Panc1 (cell line): Measurements from ENCODE around the gene ATP5ME.

ENCODE experiments used
- POLR2AphosphoS5 ChIP-seq: IDR thresholded peaks from 2 replicates; pipeline ENCODE4 v1.6.1; 2012; ENCODE audit warnings: mild to moderate bottlenecking, low read depth, low read length, moderate library complexity
- TF ChIP-seq, protein P1 (sequence below): fragments of 450-650 bp; IDR thresholded peaks from 2 replicates; pipeline ENCODE4 v1.5.1; 2017; ENCODE audit warnings: mild to moderate bottlenecking

DNA sequence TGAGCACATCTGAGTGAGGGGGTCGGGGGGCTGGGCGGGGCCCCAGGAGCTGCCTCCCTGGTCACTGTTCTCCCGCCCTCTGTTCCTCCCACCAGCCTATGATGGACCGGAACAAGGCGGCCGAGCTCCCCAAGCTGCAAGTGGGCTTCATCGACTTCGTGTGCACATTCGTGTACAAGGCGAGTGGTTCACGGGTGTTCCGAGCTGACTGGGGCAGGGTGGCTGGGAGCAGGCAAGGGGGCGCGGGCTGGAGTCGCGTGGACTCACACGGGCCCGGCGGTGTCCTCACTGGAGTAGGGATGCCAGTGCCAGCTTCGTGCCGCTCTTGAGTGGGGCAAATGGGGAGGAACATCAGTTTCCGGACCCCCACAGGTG lies 7.7 kb downstream of the ATP5ME start:
- TF ChIP-seq, protein P1, sequence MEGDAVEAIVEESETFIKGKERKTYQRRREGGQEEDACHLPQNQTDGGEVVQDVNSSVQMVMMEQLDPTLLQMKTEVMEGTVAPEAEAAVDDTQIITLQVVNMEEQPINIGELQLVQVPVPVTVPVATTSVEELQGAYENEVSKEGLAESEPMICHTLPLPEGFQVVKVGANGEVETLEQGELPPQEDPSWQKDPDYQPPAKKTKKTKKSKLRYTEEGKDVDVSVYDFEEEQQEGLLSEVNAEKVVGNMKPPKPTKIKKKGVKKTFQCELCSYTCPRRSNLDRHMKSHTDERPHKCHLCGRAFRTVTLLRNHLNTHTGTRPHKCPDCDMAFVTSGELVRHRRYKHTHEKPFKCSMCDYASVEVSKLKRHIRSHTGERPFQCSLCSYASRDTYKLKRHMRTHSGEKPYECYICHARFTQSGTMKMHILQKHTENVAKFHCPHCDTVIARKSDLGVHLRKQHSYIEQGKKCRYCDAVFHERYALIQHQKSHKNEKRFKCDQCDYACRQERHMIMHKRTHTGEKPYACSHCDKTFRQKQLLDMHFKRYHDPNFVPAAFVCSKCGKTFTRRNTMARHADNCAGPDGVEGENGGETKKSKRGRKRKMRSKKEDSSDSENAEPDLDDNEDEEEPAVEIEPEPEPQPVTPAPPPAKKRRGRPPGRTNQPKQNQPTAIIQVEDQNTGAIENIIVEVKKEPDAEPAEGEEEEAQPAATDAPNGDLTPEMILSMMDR, result no peak
- TF ChIP-seq POLR2AphosphoS5, result no peak
